Measurements from ENCODE around the gene MARK3.

MARK3 gene

GRCh38 chr14:103396463-103396862, 11.2 kb downstream of the MARK3 start:
- Histone ChIP-seq H3K9me3 (ENCODE audit: control insufficient read depth, insufficient read depth, low read length) (no peaks in the 10 kb centered on the region), H3K9ac (ENCODE audit: low read depth, low read length) (no peak overlapping the region), H3K36me3 (ENCODE audit: control insufficient read depth, insufficient read depth, low read length) (no peaks in the 10 kb centered on the region), H3K27me3 (ENCODE audit: control insufficient read depth, insufficient read depth, low read length) (no peaks in the 10 kb centered on the region), H3K4me3 (ENCODE audit: low read depth, low read length) (no peak overlapping the region), H3K4me1 (ENCODE audit: control insufficient read depth, insufficient read depth, low read length) (peaks cover 7% of the 10 kb centered on the region), H3K27ac (ENCODE audit: low read depth, low read length) (no peak overlapping the region)

DNA sequence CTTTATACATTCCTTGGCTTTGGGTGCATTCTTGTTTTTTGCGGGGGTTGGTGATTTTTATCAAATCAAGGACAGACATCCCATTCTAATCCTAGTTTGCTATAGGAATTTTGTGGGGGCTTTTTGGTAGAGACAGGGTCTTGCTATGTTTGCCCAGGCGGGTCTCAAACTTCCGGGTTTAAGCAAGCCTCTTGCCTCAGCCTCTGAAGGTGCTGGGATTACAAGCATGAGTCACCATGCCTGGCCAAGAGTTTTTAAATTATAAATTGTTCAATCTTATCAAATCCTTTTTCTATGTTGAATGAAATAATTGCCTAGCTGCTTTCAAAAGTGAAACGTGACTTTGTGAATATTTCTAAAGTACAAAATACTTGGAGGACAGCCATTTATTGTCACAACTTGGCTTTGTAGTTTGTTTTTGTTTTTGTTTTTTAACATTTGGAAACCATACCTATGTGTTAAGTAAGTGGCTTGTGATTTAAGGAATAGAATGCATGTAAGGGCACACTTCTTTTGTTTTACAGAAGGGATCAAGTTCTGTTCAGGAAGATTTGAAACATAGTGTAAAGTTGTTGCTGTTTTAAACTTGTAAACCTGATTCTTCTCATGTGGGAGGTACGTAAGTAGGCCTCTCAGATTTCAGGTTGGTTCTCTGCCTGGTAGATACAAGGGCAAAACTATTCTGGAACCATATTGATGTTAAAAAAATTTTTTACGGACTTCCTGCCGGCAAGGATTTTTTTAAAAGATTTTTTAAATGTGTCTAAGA, 13.4 kb downstream of the MARK3 start:
- Histone ChIP-seq H3K36me3 (ENCODE audit: control insufficient read depth, insufficient read depth, low read length) (no peaks in the 10 kb centered on the region), H3K27ac (ENCODE audit: low read depth, low read length) (no peak overlapping the region), H3K4me3 (ENCODE audit: low read depth, low read length) (no peak overlapping the region), H3K9me3 (ENCODE audit: control insufficient read depth, insufficient read depth, low read length) (no peaks in the 10 kb centered on the region), H3K4me1 (ENCODE audit: control insufficient read depth, insufficient read depth, low read length) (peaks cover 26% of the 10 kb centered on the region), H3K9ac (ENCODE audit: low read depth, low read length) (no peak overlapping the region), H3K27me3 (ENCODE audit: control insufficient read depth, insufficient read depth, low read length) (no peaks in the 10 kb centered on the region)

DNA sequence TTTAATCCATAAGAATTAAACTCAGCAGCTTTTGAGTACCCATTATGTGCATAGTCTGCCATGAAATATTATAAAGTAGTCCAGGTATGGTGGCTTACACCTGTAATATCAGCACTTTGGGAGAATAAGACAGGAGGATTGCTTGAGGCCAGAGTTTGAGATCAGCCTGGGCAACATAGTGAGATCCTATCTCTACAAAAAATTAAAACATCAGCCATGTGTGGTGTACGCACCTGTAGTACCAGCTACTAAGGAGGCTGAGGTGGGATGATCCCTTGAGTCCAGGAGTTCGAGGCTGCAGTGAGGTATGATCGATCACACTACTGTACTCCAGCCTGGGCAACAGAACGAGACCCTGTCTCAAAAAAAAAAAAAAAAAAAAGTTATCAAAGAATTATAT, 15.3 kb downstream of the MARK3 start:
- Histone ChIP-seq H3K4me3 (ENCODE audit: low read depth, low read length) (no peak overlapping the region), H3K4me1 (ENCODE audit: control insufficient read depth, insufficient read depth, low read length) (peaks cover 29% of the 10 kb centered on the region), H3K27ac (ENCODE audit: low read depth, low read length) (no peak overlapping the region), H3K27me3 (ENCODE audit: control insufficient read depth, insufficient read depth, low read length) (no peaks in the 10 kb centered on the region), H3K9me3 (ENCODE audit: control insufficient read depth, insufficient read depth, low read length) (no peaks in the 10 kb centered on the region), H3K9ac (ENCODE audit: low read depth, low read length) (no peak overlapping the region), H3K36me3 (ENCODE audit: control insufficient read depth, insufficient read depth, low read length) (peaks cover 4% of the 10 kb centered on the region)

DNA sequence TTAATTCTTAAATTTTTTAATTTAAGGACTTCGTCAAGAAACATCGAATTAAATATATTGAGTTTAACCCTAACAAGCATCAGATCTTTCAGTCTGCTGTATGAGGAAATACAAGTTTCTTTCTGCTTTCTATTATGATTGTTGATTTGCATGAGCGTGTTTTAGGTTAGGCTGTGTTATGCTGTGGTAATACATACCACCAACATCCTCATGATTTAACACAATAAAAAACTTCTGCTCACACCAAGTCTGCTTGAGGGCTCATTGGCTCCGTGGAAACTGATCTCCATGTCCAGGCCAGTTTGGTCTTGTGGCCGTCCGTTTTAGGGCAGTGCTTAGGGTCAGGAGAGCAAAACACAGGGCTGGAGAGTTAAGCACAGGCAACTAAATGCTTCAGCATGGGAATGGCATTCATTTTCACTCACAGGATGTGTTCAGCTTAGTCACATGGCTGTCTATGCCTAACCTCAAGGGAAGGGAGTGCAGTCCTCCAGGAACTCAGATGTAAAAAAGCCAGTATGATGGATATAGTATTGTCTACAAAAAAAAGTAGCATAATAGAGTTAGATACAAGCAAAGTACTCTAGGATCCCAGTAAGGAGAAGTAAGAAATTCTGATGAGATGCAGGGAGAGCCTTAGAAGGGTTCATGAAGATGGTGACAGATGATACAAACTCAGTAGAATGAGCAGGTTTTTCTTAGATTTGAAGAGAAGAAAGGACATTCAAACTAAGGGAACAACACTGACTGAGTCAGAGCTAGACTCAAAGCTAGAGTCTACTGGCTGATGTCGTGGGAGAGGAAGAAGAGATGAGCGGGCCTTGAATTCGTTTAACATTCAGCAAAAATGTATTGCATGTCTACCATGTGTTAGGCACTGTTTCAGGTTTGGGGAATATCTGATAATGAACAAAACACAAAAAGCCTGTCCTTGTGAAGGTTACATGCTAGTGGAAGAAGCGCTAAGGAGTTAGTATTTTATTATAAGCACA, 16.3 kb downstream of the MARK3 start:
- H3K9ac ChIP-seq (ENCODE audit: low read depth, low read length) = no peak overlapping the region
- H3K27me3 ChIP-seq (ENCODE audit: control insufficient read depth, insufficient read depth, low read length) = no peaks in the 10 kb centered on the region
- H3K4me1 ChIP-seq (ENCODE audit: control insufficient read depth, insufficient read depth, low read length) = peaks cover 29% of the 10 kb centered on the region
- H3K36me3 ChIP-seq (ENCODE audit: control insufficient read depth, insufficient read depth, low read length) = peaks cover 8% of the 10 kb centered on the region
- no peak overlapping the region for H3K4me3 ChIP-seq (ENCODE audit: low read depth, low read length)
- H3K27ac ChIP-seq (ENCODE audit: low read depth, low read length) = peak overlapping the region; percentile 49
- no peaks in the 10 kb centered on the region for H3K9me3 ChIP-seq (ENCODE audit: control insufficient read depth, insufficient read depth, low read length)

DNA sequence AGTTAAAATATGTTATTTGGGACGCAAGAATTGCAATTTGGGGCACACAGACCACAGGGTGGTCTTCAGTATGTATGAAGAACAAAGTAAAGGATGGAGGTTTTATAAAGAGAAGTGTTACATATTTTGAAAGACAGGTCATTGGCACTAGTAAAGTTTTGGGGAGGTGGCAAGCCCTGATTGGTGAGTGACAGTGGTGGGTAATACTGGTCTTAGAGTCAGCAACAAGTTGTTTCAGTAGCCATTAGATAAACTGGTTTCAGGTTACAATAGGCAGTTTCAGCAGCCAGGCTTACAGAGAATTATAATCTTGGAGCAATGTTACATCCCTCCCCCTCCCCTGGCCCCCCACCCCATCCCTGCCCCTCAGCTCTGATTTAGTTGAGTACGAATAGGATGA, 17.5 kb downstream of the MARK3 start:
- Histone ChIP-seq H3K27me3 (ENCODE audit: control insufficient read depth, insufficient read depth, low read length) (no peaks in the 10 kb centered on the region), H3K4me1 (ENCODE audit: control insufficient read depth, insufficient read depth, low read length) (peaks cover 29% of the 10 kb centered on the region), H3K9me3 (ENCODE audit: control insufficient read depth, insufficient read depth, low read length) (no peaks in the 10 kb centered on the region), H3K27ac (ENCODE audit: low read depth, low read length) (peak overlapping the region; percentile 33), H3K9ac (ENCODE audit: low read depth, low read length) (no peak overlapping the region), H3K36me3 (ENCODE audit: control insufficient read depth, insufficient read depth, low read length) (peaks cover 14% of the 10 kb centered on the region), H3K4me3 (ENCODE audit: low read depth, low read length) (no peak overlapping the region; the same call in 1 of the 2 replicates)

DNA sequence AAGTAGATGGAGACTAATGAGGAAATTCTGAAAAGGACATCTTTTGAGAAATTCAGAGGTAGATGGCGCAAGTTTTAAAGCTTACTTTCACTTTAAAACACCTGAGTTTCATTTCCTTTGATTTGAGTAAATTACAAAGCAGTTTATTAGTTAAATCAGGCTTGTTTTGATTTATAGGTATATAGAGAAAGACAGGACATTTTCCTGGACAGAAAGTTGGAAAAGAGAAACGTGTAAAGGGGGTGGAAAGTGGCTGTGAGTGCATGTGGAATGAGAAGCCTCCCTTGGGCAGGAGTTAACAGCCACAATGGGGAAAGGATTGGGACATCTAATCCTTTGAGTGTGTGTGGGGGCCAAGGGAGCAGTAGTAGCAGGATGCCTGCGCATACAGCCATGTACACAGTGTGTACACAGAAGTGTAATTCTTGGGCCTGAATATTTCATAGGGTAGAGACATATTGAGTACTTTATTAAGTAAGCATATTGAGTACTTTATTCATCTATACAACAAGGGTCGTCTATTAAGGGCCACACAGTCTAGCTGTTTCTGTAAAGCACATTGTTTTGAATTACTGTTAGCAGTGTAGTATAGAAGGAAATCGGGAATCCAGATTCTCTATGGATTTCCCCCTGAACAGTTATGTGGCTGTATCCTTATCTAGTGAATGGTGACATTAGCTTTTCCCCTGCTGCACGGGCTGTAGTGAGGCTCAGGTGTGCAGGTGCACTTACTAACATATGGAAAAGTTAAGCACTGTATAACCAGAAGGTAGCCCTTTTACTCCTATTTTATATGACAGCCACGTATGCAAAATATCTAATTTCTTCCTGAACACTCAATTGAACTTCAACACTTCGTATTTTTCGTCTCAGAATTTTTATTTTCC, 19.1 kb downstream of the MARK3 start:
- H3K36me3 ChIP-seq (ENCODE audit: control insufficient read depth, insufficient read depth, low read length) = peaks cover 24% of the 10 kb centered on the region
- no peaks in the 10 kb centered on the region for H3K27me3 ChIP-seq (ENCODE audit: control insufficient read depth, insufficient read depth, low read length)
- no peak overlapping the region for H3K4me3 ChIP-seq (ENCODE audit: low read depth, low read length)
- no peak overlapping the region for H3K27ac ChIP-seq (ENCODE audit: low read depth, low read length)
- no peak overlapping the region for H3K9ac ChIP-seq (ENCODE audit: low read depth, low read length)
- H3K4me1 ChIP-seq (ENCODE audit: control insufficient read depth, insufficient read depth, low read length) = peaks cover 29% of the 10 kb centered on the region
- H3K9me3 ChIP-seq (ENCODE audit: control insufficient read depth, insufficient read depth, low read length) = no peaks in the 10 kb centered on the region

- Histone ChIP-seq H3K36me3 (ENCODE audit: control insufficient read depth, insufficient read depth, low read length) (peaks cover 24% of the 10 kb centered on the region), H3K27ac (ENCODE audit: low read depth, low read length) (no peak overlapping the region), H3K4me3 (ENCODE audit: low read depth, low read length) (no peak overlapping the region), H3K9me3 (ENCODE audit: control insufficient read depth, insufficient read depth, low read length) (no peaks in the 10 kb centered on the region), H3K27me3 (ENCODE audit: control insufficient read depth, insufficient read depth, low read length) (no peaks in the 10 kb centered on the region), H3K4me1 (ENCODE audit: control insufficient read depth, insufficient read depth, low read length) (peaks cover 29% of the 10 kb centered on the region), H3K9ac (ENCODE audit: low read depth, low read length) (no peak overlapping the region)
Measured at GRCh38 chr14:103404920-103405319, 19.7 kb downstream of the MARK3 start.

DNA sequence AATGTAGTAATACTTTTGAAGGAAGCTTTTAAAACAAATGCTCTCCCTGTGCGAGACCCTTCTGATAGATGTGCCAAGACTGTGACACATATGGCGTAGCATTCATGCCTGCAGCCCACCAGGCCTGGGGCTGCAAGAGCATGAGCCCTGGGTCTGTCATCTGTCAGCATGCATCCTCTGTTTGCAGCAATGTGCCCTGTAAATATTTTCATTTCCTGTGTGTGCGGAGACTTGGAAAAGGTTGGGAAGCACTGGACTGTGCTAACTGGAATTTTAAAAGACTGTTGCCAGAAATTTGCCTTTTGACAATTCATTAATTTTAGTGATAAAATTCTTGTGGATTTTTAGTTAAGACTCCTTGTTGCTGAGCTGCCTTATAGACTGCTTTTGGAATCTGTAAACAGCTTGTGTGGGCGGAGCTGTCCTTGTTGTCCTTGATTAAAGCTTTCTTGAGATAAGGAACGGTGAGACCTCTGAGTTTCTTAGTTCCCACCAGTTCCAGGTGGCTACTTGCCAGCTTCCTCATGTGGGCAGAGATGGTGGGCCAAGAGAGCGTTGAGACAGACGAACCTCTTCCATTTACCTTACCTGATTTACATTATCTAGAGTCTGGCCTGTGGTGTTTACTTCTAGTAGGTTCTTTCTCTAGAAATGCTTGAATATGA, 23.4 kb downstream of the MARK3 start:
- no peak overlapping the region for H3K4me3 ChIP-seq (ENCODE audit: low read depth, low read length)
- peak overlapping the region; percentile 51 for H3K27ac ChIP-seq (ENCODE audit: low read depth, low read length)
- H3K9ac ChIP-seq (ENCODE audit: low read depth, low read length) = no peak overlapping the region
- H3K36me3 ChIP-seq (ENCODE audit: control insufficient read depth, insufficient read depth, low read length) = peaks cover 39% of the 10 kb centered on the region
- no peaks in the 10 kb centered on the region for H3K27me3 ChIP-seq (ENCODE audit: control insufficient read depth, insufficient read depth, low read length)
- H3K4me1 ChIP-seq (ENCODE audit: control insufficient read depth, insufficient read depth, low read length) = peaks cover 6% of the 10 kb centered on the region; the same call in 1 of the 2 replicates
- H3K9me3 ChIP-seq (ENCODE audit: control insufficient read depth, insufficient read depth, low read length) = no peaks in the 10 kb centered on the region

- Histone ChIP-seq H3K36me3 (ENCODE audit: control insufficient read depth, insufficient read depth, low read length) (peaks cover 25% of the 10 kb centered on the region), H3K9ac (ENCODE audit: low read depth, low read length) (no peak overlapping the region), H3K4me3 (ENCODE audit: low read depth, low read length) (no peak overlapping the region), H3K27me3 (ENCODE audit: control insufficient read depth, insufficient read depth, low read length) (no peaks in the 10 kb centered on the region), H3K4me1 (ENCODE audit: control insufficient read depth, insufficient read depth, low read length) (peaks cover 20% of the 10 kb centered on the region), H3K27ac (ENCODE audit: low read depth, low read length) (no peak overlapping the region), H3K9me3 (ENCODE audit: control insufficient read depth, insufficient read depth, low read length) (no peaks in the 10 kb centered on the region)
Measured at GRCh38 chr14:103416916-103417315, 31.7 kb downstream of the MARK3 start.

DNA sequence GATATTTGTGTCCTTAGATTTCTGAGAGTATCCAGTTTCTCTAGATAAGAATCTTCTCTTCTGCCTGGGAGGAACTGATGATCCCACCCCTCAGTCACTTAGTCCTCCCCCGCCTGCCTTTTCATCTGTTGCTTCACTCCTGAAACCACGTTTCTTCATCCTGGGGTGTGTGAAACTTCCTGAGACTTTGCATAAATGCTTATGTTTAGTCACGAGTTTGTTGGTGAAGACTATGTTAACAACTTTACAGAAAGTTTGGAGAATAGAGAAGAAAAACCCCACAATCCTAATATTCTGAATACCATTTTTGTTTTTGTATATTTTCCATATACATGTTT, 33.2 kb downstream of the MARK3 start:
- Histone ChIP-seq H3K4me1 (ENCODE audit: control insufficient read depth, insufficient read depth, low read length) (peaks cover 20% of the 10 kb centered on the region), H3K9ac (ENCODE audit: low read depth, low read length) (no peak overlapping the region), H3K27ac (ENCODE audit: low read depth, low read length) (peak overlapping the region; percentile 41), H3K36me3 (ENCODE audit: control insufficient read depth, insufficient read depth, low read length) (peaks cover 18% of the 10 kb centered on the region), H3K4me3 (ENCODE audit: low read depth, low read length) (no peak overlapping the region), H3K9me3 (ENCODE audit: control insufficient read depth, insufficient read depth, low read length) (no peaks in the 10 kb centered on the region), H3K27me3 (ENCODE audit: control insufficient read depth, insufficient read depth, low read length) (no peaks in the 10 kb centered on the region)

All from HUES48 (cell line).